Testis (tissue), 3 donors: ENCODE results near the gene TTC5. TPM values are rescaled to one million over a fixed set of nuclear protein-coding genes. Genes with fewer than 3 reads are reported as not detected.
A peak's percentile ranks its signal among the peaks of the same experiment; 100 is the strongest.

Experiments used
- DNase-seq: peaks from one replicate; pipeline ENCODE4 v3.0.0-alpha.2; 2019
- H3K27ac ChIP-seq, 2 donors: fragments of 200-600 bp; sonication (generic); one replicate each; pipeline ENCODE4 v1.5.1; 2019
- H3K27me3 ChIP-seq: fragments of 200-600 bp; sonication (generic); one replicate; pipeline ENCODE4 v1.5.1; 2019
- H3K36me3 ChIP-seq: fragments of 200-600 bp; sonication (generic); one replicate; pipeline ENCODE4 v1.5.1; 2017; ENCODE audit warnings: low read depth; ENCODE audit errors: missing control alignments
- H3K4me1 ChIP-seq: fragments of 200-600 bp; sonication (generic); one replicate; pipeline ENCODE4 v1.5.1; 2019
- H3K4me3 ChIP-seq, 2 donors: fragments of 200-600 bp; sonication (generic); one replicate each; pipeline ENCODE4 v1.5.1; 2017 to 2019
- H3K9me3 ChIP-seq: fragments of 200-600 bp; sonication (generic); one replicate; pipeline ENCODE4 v1.5.1; 2017
- CTCF ChIP-seq, 3 experiments: fragments of 450-650 bp in 2 of 3; fragments of 200-600 bp in 1 of 3; sonication (generic) in 1 of 3; IDR thresholded peaks; one replicate each; pipeline ENCODE4 v1.5.1; 2016 to 2019; ENCODE audit warnings: antibody characterized with exemption in 3 of 3, mild to moderate bottlenecking in 2 of 3, moderate library complexity in 1 of 3
- POLR2A ChIP-seq: fragments of 450-650 bp; IDR thresholded peaks from one replicate; pipeline ENCODE4 v1.6.1; 2017; ENCODE audit warnings: antibody characterized with exemption, mild to moderate bottlenecking, moderate library complexity
- whole genome bisulfite sequencing, 2 donors: methylation state at CpG; one replicate each; pipeline ENCODE4 v1.1.5; 2018; 5-methylcytosine and 5-hydroxymethylcytosine counted together
- intact Hi-C: fragments of 100-400 bp; cut with DNase I; formaldehyde crosslinking; loops from one replicate; pipeline ENCODE4 v1.15.1; 2023; ENCODE audit warnings: low total_unique reads
- polyA plus RNA-seq: library from polyadenylated mRNA; stranded (reverse); fragments of 350-450 nt; fragmentation: Illumina TruSeq; extraction: RNeasy Lipid Tissue Mini Kit (QIAGEN cat#74804); gene quantifications from one replicate; pipeline ENCODE4 v1.2.3, GENCODE V29; 2014; ENCODE audit warnings: low read depth, low replicate concordance; ENCODE audit not compliant: insufficient read depth
- total RNA-seq, 2 donors: library from RNA; depleted of rRNA; stranded (reverse); fragments of >200 nt; gene quantifications; one replicate each; pipeline ENCODE4 v1.2.3, GENCODE V29; 2016

The TTC5 gene
- total and polyA plus RNA-seq, 3 donors from 2014 or later, result 20.4 to 36.6 (median 23.6) TPM

- no peak for TF ChIP-seq POLR2A
- TF ChIP-seq CTCF (IDR thresholded peaks at IDR 0.05), result no peak
- 79 to 82% methylated on average over 7 of the region's 7 CpGs for WGBS, 2 donors
- intact Hi-C loops, result loop anchor here (5.0 kb wide), 1 partner anchor 348 kb away; the partner anchor contains the start of gene RNASE4
- H3K27me3 ChIP-seq, result no peaks in the 10 kb centered on the region
- no peaks in the 10 kb centered on the region for H3K9me3 ChIP-seq
- DNase-seq, result no peak
- no peaks in the 10 kb centered on the region for H3K36me3 ChIP-seq
- peak overlapping the region in 1 of 2 donors; percentile 96 for H3K27ac ChIP-seq
- H3K4me1 ChIP-seq, result no peaks in the 10 kb centered on the region
- no peak overlapping the region for H3K4me3 ChIP-seq
Measured at GRCh38 chr14:20334017-20334416, 28.3 kb upstream of the TTC5 start.

GRCh38 chr14:20333494-20333841 is 27.7 kb upstream of the TTC5 start:
- 11 to 14% methylated on average over 3 of the region's 3 CpGs for WGBS, 2 donors
- TF ChIP-seq CTCF (IDR thresholded peaks at IDR 0.05) (no peak), POLR2A (no peak)
- Histone ChIP-seq H3K27me3 (no peaks in the 10 kb centered on the region), H3K4me1 (no peaks in the 10 kb centered on the region), H3K9me3 (no peaks in the 10 kb centered on the region), H3K4me3 (peak overlapping the region; percentile 70 to 81), H3K27ac (peak overlapping the region; percentile 86 to 96), H3K36me3 (no peaks in the 10 kb centered on the region)
- intact Hi-C loops, result loop anchor here (5.0 kb wide), 1 partner anchor 349 kb away; the partner anchor contains the start of gene RNASE4
- no peak for DNase-seq

GRCh38 chr14:20332788-20333493 is 27.2 kb upstream of the TTC5 start, which contains the start of gene CCNB1IP1:
TSS of gene CCNB1IP1 (minus strand) at chr14:20333279. CDS start at chr14:20316523, 16,756 bp downstream.
- DNase-seq, result peak; percentile 88
- Histone ChIP-seq H3K36me3 (no peaks in the 10 kb centered on the region), H3K9me3 (no peaks in the 10 kb centered on the region), H3K4me1 (no peaks in the 10 kb centered on the region), H3K27ac (peak within 1 kb of the TSS; percentile 86 to 96), H3K4me3 (peak within 1 kb of the TSS; percentile 70 to 81), H3K27me3 (no peaks in the 10 kb centered on the region)
- intact Hi-C loops, result loop anchor here (5.0 kb wide), 1 partner anchor 349 kb away; the partner anchor contains the start of gene RNASE4
- TF ChIP-seq CTCF (IDR thresholded peaks at IDR 0.05), result no peak
- no peak for TF ChIP-seq POLR2A
- 0 to 1% methylated on average over 19 of the region's 19 CpGs for WGBS, 2 donors

GRCh38 chr14:20332431-20332787 is 26.7 kb upstream of the TTC5 start:
- peak overlapping the region; percentile 86 to 96 for H3K27ac ChIP-seq
- intact Hi-C loops, result loop anchor here (5.0 kb wide), 1 partner anchor 350 kb away; the partner anchor contains the start of gene RNASE4
- H3K36me3 ChIP-seq, result no peaks in the 10 kb centered on the region
- H3K4me1 ChIP-seq, result no peaks in the 10 kb centered on the region
- H3K27me3 ChIP-seq, result no peaks in the 10 kb centered on the region
- H3K9me3 ChIP-seq, result no peaks in the 10 kb centered on the region
- WGBS, 2 donors, result 0 to 2% methylated on average over 4 of the region's 4 CpGs
- H3K4me3 ChIP-seq, result peak overlapping the region; percentile 70 to 81
- no peak for TF ChIP-seq POLR2A
- TF ChIP-seq CTCF (IDR thresholded peaks at IDR 0.05), result no peak
- peak; percentile 31 for DNase-seq
